Glutamatergic neuron (in vitro differentiated cells): ENCODE results near the gene BRCC3. TPM values are rescaled to one million over a fixed set of nuclear protein-coding genes. Genes with fewer than 3 reads are reported as not detected.

Source experiments
- DNase-seq: peaks from one replicate; pipeline ENCODE4 v3.0.0; 2022
- H3K27ac Mint-ChIP-seq: one replicate; pipeline ENCODE4 v1.8.0; 2020; ENCODE audit warnings: mild to moderate bottlenecking, mixed read lengths, inconsistent platforms; ENCODE audit not compliant: unreplicated experiment
- H3K27me3 Mint-ChIP-seq: one replicate; pipeline ENCODE4 v1.8.0; 2020; ENCODE audit warnings: mild to moderate bottlenecking, moderate library complexity, mixed read lengths, inconsistent platforms; ENCODE audit not compliant: unreplicated experiment
- H3K36me3 Mint-ChIP-seq: one replicate; pipeline ENCODE4 v1.8.0; 2020; ENCODE audit warnings: mild to moderate bottlenecking, mixed read lengths, inconsistent platforms; ENCODE audit not compliant: unreplicated experiment
- H3K4me1 Mint-ChIP-seq: one replicate; pipeline ENCODE4 v1.8.0; 2020; ENCODE audit warnings: mild to moderate bottlenecking, low read depth, mixed read lengths, inconsistent platforms; ENCODE audit not compliant: unreplicated experiment
- H3K4me3 Mint-ChIP-seq: one replicate; pipeline ENCODE4 v1.8.0; 2020; ENCODE audit warnings: mild to moderate bottlenecking, mixed read lengths, inconsistent platforms; ENCODE audit not compliant: unreplicated experiment
- H3K9me3 Mint-ChIP-seq: one replicate; pipeline ENCODE4 v1.8.0; 2020; ENCODE audit warnings: mild to moderate bottlenecking, moderate library complexity, mixed read lengths, inconsistent platforms; ENCODE audit not compliant: unreplicated experiment
- CTCF ChIP-seq: fragments of 200-600 bp; sonication (generic); IDR thresholded peaks from one replicate; pipeline ENCODE4 v1.5.0; 2021; ENCODE audit not compliant: partially characterized antibody, unreplicated experiment
- total RNA-seq: library from RNA; stranded (reverse); fragmentation: NEBNext Ultra II Directional; extraction: Animal tissue kit (Norgen Biotek cat#: 25700); gene quantifications from one replicate; pipeline ENCODE4 v1.2.1, GENCODE V29; 2021; ENCODE audit not compliant: unreplicated experiment

Gene BRCC3
- total RNA-seq, 1 donor from 2014 or later, result 21.9 TPM

DNA sequence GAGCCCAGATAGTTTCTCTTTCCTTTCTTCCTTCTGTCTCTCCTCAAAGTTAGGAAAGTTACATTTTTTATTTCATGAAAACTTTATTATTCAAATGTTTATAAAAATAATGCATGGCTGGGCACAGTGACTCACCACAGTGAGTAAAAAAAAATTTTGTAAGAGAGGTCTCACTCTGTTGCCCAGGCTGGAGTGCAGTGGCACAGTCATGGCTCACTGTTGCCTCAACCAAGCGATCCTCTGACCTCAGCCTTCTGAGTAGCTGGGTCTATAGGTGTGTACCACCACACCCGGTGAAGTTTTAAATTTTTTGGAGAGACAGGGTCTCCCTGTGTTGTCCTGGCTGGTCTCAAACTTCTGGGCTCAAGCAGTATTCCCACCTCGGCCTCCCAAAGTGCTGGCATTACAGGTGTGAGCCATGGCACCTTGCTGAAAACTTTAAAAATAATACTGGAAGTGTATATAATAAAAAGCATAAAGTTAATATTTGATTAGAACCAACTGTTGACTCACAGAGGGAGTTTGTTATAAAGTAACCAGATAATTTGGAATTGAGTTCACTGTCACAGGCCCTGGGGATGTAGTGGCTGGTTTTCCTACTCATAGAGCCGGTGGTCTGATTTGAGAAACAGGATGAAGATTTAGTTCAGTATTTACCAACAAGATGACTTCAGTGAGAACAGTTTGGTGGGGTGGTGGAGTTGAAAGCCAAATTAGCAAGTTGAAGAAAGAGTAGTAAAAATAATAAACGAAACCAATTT is 18.4 kb upstream of the BRCC3 start:
- H3K9me3 Mint-ChIP-seq, result no peaks in the 10 kb centered on the region
- H3K4me3 Mint-ChIP-seq, result no peak overlapping the region
- no peaks in the 10 kb centered on the region for H3K4me1 Mint-ChIP-seq
- DNase-seq, result no peak
- H3K27ac Mint-ChIP-seq, result no peak overlapping the region
- H3K36me3 Mint-ChIP-seq, result no peaks in the 10 kb centered on the region
- no peak for TF ChIP-seq CTCF
- no peaks in the 10 kb centered on the region for H3K27me3 Mint-ChIP-seq

DNA sequence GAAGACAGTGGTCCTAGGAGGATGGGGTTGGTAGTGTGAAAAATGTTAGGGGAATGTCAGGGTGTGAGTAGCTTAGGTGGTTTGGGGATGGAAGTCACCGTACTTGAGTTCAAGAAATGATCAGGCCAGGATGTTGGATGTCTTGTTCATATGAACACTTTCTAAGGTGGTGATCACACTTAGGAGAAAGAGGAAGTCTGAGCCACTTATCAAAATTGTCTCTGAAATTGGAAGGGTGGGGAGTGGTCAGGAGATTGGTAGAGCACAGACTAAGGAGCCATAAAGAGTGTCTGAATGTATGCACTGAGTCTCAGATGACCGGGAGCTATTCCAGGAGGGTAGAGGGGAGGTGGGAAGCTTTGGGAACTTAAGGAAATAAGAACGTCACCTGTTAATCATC is 17.7 kb upstream of the BRCC3 start:
- H3K4me1 Mint-ChIP-seq, result no peaks in the 10 kb centered on the region
- H3K27me3 Mint-ChIP-seq, result no peaks in the 10 kb centered on the region
- no peak for DNase-seq
- no peak overlapping the region for H3K27ac Mint-ChIP-seq
- H3K9me3 Mint-ChIP-seq, result no peaks in the 10 kb centered on the region
- no peak for TF ChIP-seq CTCF
- no peak overlapping the region for H3K4me3 Mint-ChIP-seq
- no peaks in the 10 kb centered on the region for H3K36me3 Mint-ChIP-seq

GRCh38 chrX:155054255-155054654 is 17.1 kb upstream of the BRCC3 start:
- Mint-ChIP-seq H3K27ac (no peak overlapping the region), H3K9me3 (no peaks in the 10 kb centered on the region), H3K4me3 (no peak overlapping the region), H3K27me3 (no peaks in the 10 kb centered on the region), H3K36me3 (no peaks in the 10 kb centered on the region), H3K4me1 (no peaks in the 10 kb centered on the region)
- no peak for DNase-seq
- no peak for TF ChIP-seq CTCF

DNA sequence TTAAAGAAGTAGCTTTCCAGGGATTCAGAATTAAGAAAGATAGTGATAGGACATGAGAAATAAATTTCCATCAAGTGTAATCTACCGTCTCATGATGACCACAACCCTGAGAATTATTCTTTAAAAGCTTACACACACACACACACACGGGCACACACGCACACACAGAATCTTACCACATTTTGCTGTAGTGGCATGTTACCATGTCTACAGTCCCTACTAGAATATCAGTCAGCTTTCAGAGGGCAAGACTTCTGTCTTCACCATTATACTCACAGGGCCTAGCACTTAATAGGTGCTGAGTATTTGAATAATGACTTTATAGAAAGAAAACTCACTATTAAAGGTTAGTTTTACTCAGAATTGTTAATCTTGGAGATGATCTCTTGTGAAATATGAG is 15.8 kb upstream of the BRCC3 start:
- no peak overlapping the region for H3K4me3 Mint-ChIP-seq
- H3K27me3 Mint-ChIP-seq, result no peaks in the 10 kb centered on the region
- H3K36me3 Mint-ChIP-seq, result no peaks in the 10 kb centered on the region
- H3K4me1 Mint-ChIP-seq, result no peaks in the 10 kb centered on the region
- no peak for TF ChIP-seq CTCF
- no peaks in the 10 kb centered on the region for H3K9me3 Mint-ChIP-seq
- DNase-seq, result no peak
- H3K27ac Mint-ChIP-seq, result no peak overlapping the region

DNA sequence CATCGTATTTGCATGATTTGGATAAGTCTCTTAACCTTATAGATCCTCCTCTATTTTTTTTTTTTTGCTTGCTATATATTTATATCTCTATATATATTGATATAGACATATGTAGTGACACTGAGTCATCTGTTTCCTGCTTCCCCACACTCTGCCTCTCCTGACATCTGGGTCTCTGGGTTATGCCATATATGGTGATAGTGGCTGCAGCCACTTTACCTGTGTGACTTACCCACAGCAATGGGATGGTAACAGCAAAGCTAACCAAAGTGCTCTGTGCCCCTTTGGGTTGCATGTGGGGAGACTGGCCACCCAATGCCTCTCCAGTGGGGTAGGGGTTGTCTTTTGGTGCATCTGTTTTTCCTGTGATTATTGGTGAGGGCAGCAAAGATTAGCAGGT is 14.8 kb upstream of the BRCC3 start:
- H3K27ac Mint-ChIP-seq, result no peak overlapping the region
- H3K9me3 Mint-ChIP-seq, result no peaks in the 10 kb centered on the region
- H3K4me3 Mint-ChIP-seq, result no peak overlapping the region
- no peak for TF ChIP-seq CTCF
- no peak for DNase-seq
- H3K27me3 Mint-ChIP-seq, result no peaks in the 10 kb centered on the region
- no peaks in the 10 kb centered on the region for H3K4me1 Mint-ChIP-seq
- H3K36me3 Mint-ChIP-seq, result no peaks in the 10 kb centered on the region
